HEK293T (cell line): ENCODE data around the gene NDUFS6.

Experiments used
- CTBP1 ChIP-seq: fragments of 450-650 bp; IDR thresholded peaks from 2 replicates; pipeline ENCODE4 v1.6.1; 2016; ENCODE audit warnings: borderline replicate concordance
- FOXM1 ChIP-seq: fragments of 450-650 bp; IDR thresholded peaks from 2 replicates; pipeline ENCODE4 v1.6.1; 2017; ENCODE audit warnings: mild to moderate bottlenecking, borderline replicate concordance
- SP1 ChIP-seq: fragments of 450-650 bp; IDR thresholded peaks from 2 replicates; pipeline ENCODE4 v1.6.1; 2017
- ZNF384 ChIP-seq: fragments of 450-650 bp; IDR thresholded peaks from 2 replicates; pipeline ENCODE4 v1.6.1; 2016

DNA sequence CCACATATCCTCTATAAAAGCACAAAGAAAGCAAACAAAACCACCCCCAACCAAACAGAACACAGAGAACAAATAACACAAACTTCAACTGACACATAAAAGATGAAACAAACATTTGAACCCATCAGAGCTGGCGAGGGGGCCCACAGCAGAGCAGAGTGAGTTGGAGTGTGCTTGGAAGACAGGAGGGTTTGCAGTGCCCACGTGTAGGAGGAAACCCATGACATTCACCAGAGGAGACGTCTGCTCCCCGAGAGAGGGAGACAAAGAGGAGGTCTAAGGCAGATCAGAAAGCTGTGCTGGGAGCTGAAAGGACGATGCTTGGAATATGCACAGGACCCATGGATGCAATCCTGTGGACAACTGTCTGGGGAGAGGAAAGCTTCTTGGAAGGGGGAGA, 28.6 kb upstream of the NDUFS6 start:
- TF ChIP-seq SP1 (no peak), FOXM1 (no peak), CTBP1 (no peak), ZNF384 (no peak)
